HG03060 (cell line): Measurements from ENCODE around the gene PIGK.

Source experiments
- ATAC-seq: cut with Tn5 transposase; IDR thresholded peaks from one replicate; pipeline ENCODE4 v1.9.1; 2021; ENCODE audit warnings: low read depth, moderate number of reproducible peaks; ENCODE audit not compliant: unreplicated experiment

The PIGK gene

GRCh38 chr1:77103486-77103885, 115.7 kb downstream of the PIGK start:
- no peak for ATAC-seq

GRCh38 chr1:77100875-77101274, 118.4 kb downstream of the PIGK start:
- ATAC-seq = no peak

GRCh38 chr1:77096496-77097255, 122.6 kb downstream of the PIGK start:
- no peak for ATAC-seq

- no peak for ATAC-seq
These were observed 124.0 kb downstream of the PIGK start for GRCh38 chr1:77095236-77095635.

- no peak for ATAC-seq
These were observed 129.5 kb downstream of the PIGK start for GRCh38 chr1:77089756-77090155.

- ATAC-seq = no peak
These were observed 134.1 kb downstream of the PIGK start for GRCh38 chr1:77085109-77085508.

GRCh38 chr1:77084457-77084856, 134.8 kb downstream of the PIGK start:
- no peak for ATAC-seq

GRCh38 chr1:77081834-77082233, 137.4 kb downstream of the PIGK start:
- no peak for ATAC-seq

GRCh38 chr1:77076759-77077158, 142.5 kb downstream of the PIGK start:
- ATAC-seq = no peak

- ATAC-seq = no peak
These were observed 151.2 kb downstream of the PIGK start for GRCh38 chr1:77068013-77068412.

- ATAC-seq = no peak
These were observed 153.4 kb downstream of the PIGK start for GRCh38 chr1:77065693-77066342.

- ATAC-seq = no peak
These were observed 155.0 kb downstream of the PIGK start for GRCh38 chr1:77064246-77064645.

GRCh38 chr1:77063118-77063517, 156.1 kb downstream of the PIGK start:
- no peak for ATAC-seq

- ATAC-seq = no peak
These were observed 158.1 kb downstream of the PIGK start for GRCh38 chr1:77061162-77061561.

- ATAC-seq = no peak
These were observed 159.2 kb downstream of the PIGK start for GRCh38 chr1:77060000-77060399.

GRCh38 chr1:77057994-77058585, 161.1 kb downstream of the PIGK start:
- ATAC-seq = no peak

GRCh38 chr1:77056525-77056924, 162.7 kb downstream of the PIGK start:
- ATAC-seq = no peak

GRCh38 chr1:77051425-77051824, 167.8 kb downstream of the PIGK start:
- no peak for ATAC-seq

- no peak for ATAC-seq
These were observed 170.6 kb downstream of the PIGK start for GRCh38 chr1:77048615-77049005.

GRCh38 chr1:77047978-77048614, 171.1 kb downstream of the PIGK start:
- no peak for ATAC-seq

- no peak for ATAC-seq
These were observed 171.7 kb downstream of the PIGK start for GRCh38 chr1:77047575-77047974.
